GM23338 (cell line): ENCODE measurements around the gene DMRTB1. TPM values are rescaled to one million over a fixed set of nuclear protein-coding genes. Genes with fewer than 3 reads are reported as not detected.
A peak's percentile ranks its signal among the peaks of the same experiment; 100 is the strongest.

Experiments used
- ATAC-seq: fragments of 200-7000 bp; cut with Tn5 transposase; 3 replicates; pipeline ENCODE4 v1.9.1; 2020
- DNase-seq: peaks from one replicate; pipeline ENCODE4 v3.0.0-alpha.2; 2015; ENCODE audit warnings: low spot score
- H2AFZ ChIP-seq: fragments of 200-600 bp; sonication (generic); 2 replicates; pipeline ENCODE4 v1.8.0; 2016; ENCODE audit warnings: antibody characterized with exemption, mild to moderate bottlenecking, moderate library complexity
- H3F3A ChIP-seq: fragments of 200-600 bp; sonication (generic); replicated peaks from 2 replicates; pipeline ENCODE4 v1.8.0; 2017; ENCODE audit warnings: antibody characterized with exemption, mixed run types, low read depth
- H3K27ac ChIP-seq: fragments of 200-600 bp; sonication (generic); 2 replicates; pipeline ENCODE4 v1.6.1; 2016; ENCODE audit warnings: low read depth
- H3K27me3 ChIP-seq: fragments of 200-600 bp; sonication (generic); 2 replicates; pipeline ENCODE4 v1.8.0; 2016; ENCODE audit warnings: mild to moderate bottlenecking, mixed run types, moderate library complexity; ENCODE audit not compliant: insufficient read depth
- H3K36me3 ChIP-seq: fragments of 200-600 bp; sonication (generic); 2 replicates; pipeline ENCODE4 v1.8.0; 2016; ENCODE audit warnings: mild to moderate bottlenecking; ENCODE audit not compliant: insufficient read depth
- H3K4me1 ChIP-seq: fragments of 200-600 bp; sonication (generic); 2 replicates; pipeline ENCODE4 v1.8.0; 2016; ENCODE audit warnings: mild to moderate bottlenecking, moderate library complexity; ENCODE audit not compliant: insufficient read depth
- H3K4me2 ChIP-seq: fragments of 200-600 bp; sonication (generic); 2 replicates; pipeline ENCODE4 v1.7.1; 2017; ENCODE audit warnings: mixed run types
- H3K4me3 ChIP-seq: fragments of 200-600 bp; sonication (generic); 2 replicates; pipeline ENCODE4 v1.6.1; 2016; ENCODE audit warnings: mixed run types
- H3K79me2 ChIP-seq: fragments of 200-600 bp; sonication (generic); replicated peaks from 2 replicates; pipeline ENCODE4 v1.8.0; 2017; ENCODE audit warnings: mild to moderate bottlenecking; ENCODE audit not compliant: insufficient read depth
- H3K9me2 ChIP-seq: fragments of 200-600 bp; sonication (generic); 2 replicates; pipeline ENCODE4 v1.8.0; 2017; ENCODE audit not compliant: insufficient read depth
- H4K20me1 ChIP-seq: fragments of 200-600 bp; sonication (generic); replicated peaks from 2 replicates; pipeline ENCODE4 v1.8.0; 2017; ENCODE audit warnings: mild to moderate bottlenecking; ENCODE audit not compliant: insufficient read depth
- H3K27ac Mint-ChIP-seq: 2 replicates; pipeline ENCODE4 v1.8.0; 2020; ENCODE audit warnings: inconsistent platforms, mild to moderate bottlenecking, moderate library complexity, mixed read lengths
- H3K27me3 Mint-ChIP-seq: 3 replicates; pipeline ENCODE4 v1.8.0; 2022; ENCODE audit warnings: low read depth, mild to moderate bottlenecking, moderate library complexity, mixed read lengths, inconsistent platforms; ENCODE audit not compliant: insufficient read depth, poor library complexity
- H3K36me3 Mint-ChIP-seq: 3 replicates; pipeline ENCODE4 v1.8.0; 2021; ENCODE audit warnings: low read depth, mild to moderate bottlenecking, inconsistent platforms, moderate library complexity, mixed read lengths
- H3K4me1 Mint-ChIP-seq: 3 replicates; pipeline ENCODE4 v1.8.0; 2020; ENCODE audit warnings: mild to moderate bottlenecking, inconsistent platforms, mixed read lengths
- H3K4me3 Mint-ChIP-seq: 3 replicates; pipeline ENCODE4 v1.8.0; 2021; ENCODE audit warnings: moderate library complexity, mild to moderate bottlenecking, inconsistent platforms, mixed read lengths
- H3K9me3 Mint-ChIP-seq: 3 replicates; pipeline ENCODE4 v1.8.0; 2020; ENCODE audit warnings: moderate library complexity, mild to moderate bottlenecking, inconsistent platforms, mixed read lengths
- CREB1 ChIP-seq: fragments of 250-450 bp; sonication (Bioruptor Pico); IDR thresholded peaks from 2 replicates; pipeline ENCODE4 v1.5.0; 2020; ENCODE audit warnings: low read depth, mild to moderate bottlenecking, moderate library complexity
- EZH2 ChIP-seq: fragments of 200-600 bp; sonication (generic); IDR thresholded peaks from one replicate; pipeline ENCODE4 v1.8.0; 2017; ENCODE audit warnings: antibody characterized with exemption, mild to moderate bottlenecking, low read depth; ENCODE audit not compliant: unreplicated experiment
- STAT1 ChIP-seq: IDR thresholded peaks from one replicate; pipeline ENCODE4 v1.6.1; 2016; ENCODE audit warnings: antibody characterized with exemption; ENCODE audit not compliant: unreplicated experiment
- ZNF114 ChIP-seq: fragments of 250-450 bp; sonication (Bioruptor Pico); IDR thresholded peaks from 2 replicates; pipeline ENCODE4 v1.5.0; 2020; ENCODE audit warnings: mild to moderate bottlenecking, moderate library complexity
- ZNF331 ChIP-seq: fragments of 250-450 bp; sonication (Bioruptor Pico); IDR thresholded peaks from 2 replicates; pipeline ENCODE4 v1.5.0; 2020; ENCODE audit warnings: low read depth, mild to moderate bottlenecking, moderate library complexity
- polyA plus RNA-seq: library from polyadenylated mRNA; unstranded; fragments of >200 nt; fragmentation: Nextera tagmentation; extraction: Ambion mirVana; gene quantifications from 2 replicates; pipeline ENCODE4 v1.2.1, GENCODE V29; 2016
- total RNA-seq: library from RNA; depleted of rRNA; stranded (reverse); fragments of >200 nt; shearing (Covaris generic); gene quantifications from 2 replicates; pipeline ENCODE4 v1.2.3, GENCODE V29; 2014
- TF ChIP-seq, protein P1 (sequence below): fragments of 250-450 bp; sonication (Bioruptor Pico); IDR thresholded peaks from 2 replicates; pipeline ENCODE4 v1.5.0; 2020; ENCODE audit warnings: mild to moderate bottlenecking, moderate library complexity

Gene DMRTB1
- total and polyA plus RNA-seq, 2 experiments from 2014 or later, result 0.27 to 1.2 TPM

GRCh38 chr1:53500204-53501064 lies 41.2 kb downstream of the DMRTB1 start:
- H3K4me2 ChIP-seq, result no peak overlapping the region
- no peaks in the 10 kb centered on the region for H3K9me3 Mint-ChIP-seq
- peaks cover 28% of the 10 kb centered on the region for H3K27me3 Mint-ChIP-seq
- no peaks in the 10 kb centered on the region for H3K79me2 ChIP-seq
- ATAC-seq (no peak), DNase-seq (no peak)
- peaks cover 22% of the 10 kb centered on the region for H3K4me1 Mint-ChIP-seq
- no peaks in the 10 kb centered on the region for H3K27me3 ChIP-seq
- H3F3A ChIP-seq, result no peaks in the 10 kb centered on the region
- no peaks in the 10 kb centered on the region for H3K9me2 ChIP-seq
- no peak overlapping the region for H3K27ac Mint-ChIP-seq
- peak overlapping the region; percentile 85 for H2AFZ ChIP-seq
- H4K20me1 ChIP-seq, result no peaks in the 10 kb centered on the region
- H3K36me3 ChIP-seq, result no peaks in the 10 kb centered on the region
- TF ChIP-seq, protein P1, sequence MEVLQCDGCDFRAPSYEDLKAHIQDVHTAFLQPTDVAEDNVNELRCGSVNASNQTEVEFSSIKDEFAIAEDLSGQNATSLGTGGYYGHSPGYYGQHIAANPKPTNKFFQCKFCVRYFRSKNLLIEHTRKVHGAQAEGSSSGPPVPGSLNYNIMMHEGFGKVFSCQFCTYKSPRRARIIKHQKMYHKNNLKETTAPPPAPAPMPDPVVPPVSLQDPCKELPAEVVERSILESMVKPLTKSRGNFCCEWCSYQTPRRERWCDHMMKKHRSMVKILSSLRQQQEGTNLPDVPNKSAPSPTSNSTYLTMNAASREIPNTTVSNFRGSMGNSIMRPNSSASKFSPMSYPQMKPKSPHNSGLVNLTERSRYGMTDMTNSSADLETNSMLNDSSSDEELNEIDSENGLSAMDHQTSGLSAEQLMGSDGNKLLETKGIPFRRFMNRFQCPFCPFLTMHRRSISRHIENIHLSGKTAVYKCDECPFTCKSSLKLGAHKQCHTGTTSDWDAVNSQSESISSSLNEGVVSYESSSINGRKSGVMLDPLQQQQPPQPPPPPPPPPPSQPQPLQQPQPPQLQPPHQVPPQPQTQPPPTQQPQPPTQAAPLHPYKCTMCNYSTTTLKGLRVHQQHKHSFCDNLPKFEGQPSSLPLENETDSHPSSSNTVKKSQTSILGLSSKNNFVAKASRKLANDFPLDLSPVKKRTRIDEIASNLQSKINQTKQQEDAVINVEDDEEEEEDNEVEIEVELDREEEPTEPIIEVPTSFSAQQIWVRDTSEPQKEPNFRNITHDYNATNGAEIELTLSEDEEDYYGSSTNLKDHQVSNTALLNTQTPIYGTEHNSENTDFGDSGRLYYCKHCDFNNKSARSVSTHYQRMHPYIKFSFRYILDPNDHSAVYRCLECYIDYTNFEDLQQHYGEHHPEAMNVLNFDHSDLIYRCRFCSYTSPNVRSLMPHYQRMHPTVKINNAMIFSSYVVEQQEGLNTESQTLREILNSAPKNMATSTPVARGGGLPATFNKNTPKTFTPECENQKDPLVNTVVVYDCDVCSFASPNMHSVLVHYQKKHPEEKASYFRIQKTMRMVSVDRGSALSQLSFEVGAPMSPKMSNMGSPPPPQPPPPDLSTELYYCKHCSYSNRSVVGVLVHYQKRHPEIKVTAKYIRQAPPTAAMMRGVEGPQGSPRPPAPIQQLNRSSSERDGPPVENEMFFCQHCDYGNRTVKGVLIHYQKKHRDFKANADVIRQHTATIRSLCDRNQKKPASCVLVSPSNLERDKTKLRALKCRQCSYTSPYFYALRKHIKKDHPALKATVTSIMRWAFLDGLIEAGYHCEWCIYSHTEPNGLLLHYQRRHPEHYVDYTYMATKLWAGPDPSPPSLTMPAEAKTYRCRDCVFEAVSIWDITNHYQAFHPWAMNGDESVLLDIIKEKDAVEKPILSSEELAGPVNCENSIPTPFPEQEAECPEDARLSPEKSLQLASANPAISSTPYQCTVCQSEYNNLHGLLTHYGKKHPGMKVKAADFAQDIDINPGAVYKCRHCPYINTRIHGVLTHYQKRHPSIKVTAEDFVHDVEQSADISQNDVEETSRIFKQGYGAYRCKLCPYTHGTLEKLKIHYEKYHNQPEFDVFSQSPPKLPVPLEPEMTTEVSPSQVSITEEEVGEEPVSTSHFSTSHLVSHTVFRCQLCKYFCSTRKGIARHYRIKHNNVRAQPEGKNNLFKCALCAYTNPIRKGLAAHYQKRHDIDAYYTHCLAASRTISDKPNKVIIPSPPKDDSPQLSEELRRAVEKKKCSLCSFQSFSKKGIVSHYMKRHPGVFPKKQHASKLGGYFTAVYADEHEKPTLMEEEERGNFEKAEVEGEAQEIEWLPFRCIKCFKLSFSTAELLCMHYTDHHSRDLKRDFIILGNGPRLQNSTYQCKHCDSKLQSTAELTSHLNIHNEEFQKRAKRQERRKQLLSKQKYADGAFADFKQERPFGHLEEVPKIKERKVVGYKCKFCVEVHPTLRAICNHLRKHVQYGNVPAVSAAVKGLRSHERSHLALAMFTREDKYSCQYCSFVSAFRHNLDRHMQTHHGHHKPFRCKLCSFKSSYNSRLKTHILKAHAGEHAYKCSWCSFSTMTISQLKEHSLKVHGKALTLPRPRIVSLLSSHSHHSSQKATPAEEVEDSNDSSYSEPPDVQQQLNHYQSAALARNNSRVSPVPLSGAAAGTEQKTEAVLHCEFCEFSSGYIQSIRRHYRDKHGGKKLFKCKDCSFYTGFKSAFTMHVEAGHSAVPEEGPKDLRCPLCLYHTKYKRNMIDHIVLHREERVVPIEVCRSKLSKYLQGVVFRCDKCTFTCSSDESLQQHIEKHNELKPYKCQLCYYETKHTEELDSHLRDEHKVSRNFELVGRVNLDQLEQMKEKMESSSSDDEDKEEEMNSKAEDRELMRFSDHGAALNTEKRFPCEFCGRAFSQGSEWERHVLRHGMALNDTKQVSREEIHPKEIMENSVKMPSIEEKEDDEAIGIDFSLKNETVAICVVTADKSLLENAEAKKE (CRISPR knock-in tag), result no peak
- TF ChIP-seq STAT1 (no peak), CREB1 (CRISPR knock-in tag) (no peak), EZH2 (no peak), ZNF114 (CRISPR knock-in tag) (no peak), ZNF331 (CRISPR knock-in tag) (no peak)
- no peak overlapping the region for H3K27ac ChIP-seq
- H3K4me3 Mint-ChIP-seq, result no peak overlapping the region
- H3K4me3 ChIP-seq, result no peak overlapping the region
- H3K4me1 ChIP-seq, result peaks cover 5% of the 10 kb centered on the region; the same call in 1 of the 2 replicates
- H3K36me3 Mint-ChIP-seq, result no peaks in the 10 kb centered on the region
